ENCODE results near the gene FAM83F.

The FAM83F gene

DNA sequence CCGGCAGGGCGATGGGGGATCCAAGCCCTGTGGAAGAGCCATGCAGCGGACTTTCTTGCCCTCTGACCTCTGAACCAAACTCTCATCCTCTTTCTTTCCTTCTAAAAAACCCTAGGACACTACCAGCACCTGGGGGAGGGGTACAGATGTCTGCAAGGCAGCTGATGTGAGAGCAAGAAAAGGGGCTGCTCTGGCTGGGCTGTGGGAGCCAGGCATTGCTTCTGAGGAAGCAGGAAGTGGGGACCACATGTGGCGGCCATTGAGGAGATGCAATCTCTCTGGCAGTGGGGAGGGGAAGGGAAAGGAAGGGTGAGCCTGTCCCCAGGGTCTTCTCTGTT, 36.0 kb downstream of the FAM83F start:
- ChIA-PET POLR2A (interaction anchor here (1.1 to 1.8 kb wide), 2 partner anchors 13 to 511 kb away, joined by 3 to 8 read pairs (median 3); partner anchors contain the start of gene ATF4), CTCF (no interaction called here)
- no peak for DNase-seq (ENCODE audit: extremely low spot score)
- TF ChIP-seq SP1 (IDR thresholded peaks at IDR 0.05) (no peak), PKNOX1 (IDR thresholded peaks at IDR 0.05) (no peak), FOXK2 (IDR thresholded peaks at IDR 0.05) (no peak), ZNF384 (IDR thresholded peaks at IDR 0.05) (no peak), NFRKB (IDR thresholded peaks at IDR 0.05) (no peak), FOXA1 (IDR thresholded peaks at IDR 0.05) (no peak), L3MBTL2 (conservative IDR thresholded peaks at IDR 0.05) (no peak), CTBP1 (IDR thresholded peaks at IDR 0.05; ENCODE audit: borderline replicate concordance) (no peak), BHLHE40 (IDR thresholded peaks at IDR 0.05; ENCODE audit: borderline replicate concordance) (no peak), ELF4 (IDR thresholded peaks at IDR 0.05) (no peak), SUZ12 (IDR thresholded peaks at IDR 0.05) (no peak), LEF1 (IDR thresholded peaks at IDR 0.05; ENCODE audit: borderline replicate concordance) (no peak)

DNA sequence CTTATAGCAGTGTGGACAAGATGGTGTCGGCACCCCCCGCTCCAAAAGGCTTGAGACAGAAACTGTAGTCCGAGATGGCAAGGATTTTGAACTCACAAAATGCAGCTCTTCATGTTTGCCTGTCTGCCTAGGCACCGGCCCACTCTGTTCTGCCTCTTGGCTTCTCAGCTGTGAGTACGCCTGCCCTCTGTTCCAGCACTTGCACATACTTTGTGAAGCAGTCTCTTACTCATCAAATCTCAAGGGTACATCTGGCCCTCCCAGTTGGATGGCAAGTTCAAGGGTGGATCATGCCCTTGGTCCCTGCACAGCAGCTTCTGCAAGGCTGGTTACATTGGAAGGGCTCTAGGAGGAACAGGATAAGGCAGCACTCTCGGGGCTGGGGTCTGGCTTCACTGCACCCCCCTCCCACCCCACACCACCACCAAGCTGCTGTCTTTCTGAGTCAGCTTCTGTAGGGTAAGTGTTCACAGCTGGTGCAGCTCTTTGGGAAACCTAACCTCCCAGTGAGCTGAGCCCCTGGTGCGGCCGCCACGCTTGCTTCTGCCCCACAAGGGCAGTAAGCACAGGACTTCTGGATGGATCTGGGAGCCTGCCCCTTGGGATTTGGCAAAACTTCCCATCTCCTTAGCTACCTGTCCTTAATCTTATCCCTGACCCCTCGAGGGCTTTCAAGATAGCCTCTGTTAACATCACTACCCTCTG, 37.2 kb downstream of the FAM83F start:
- no peak for DNase-seq (ENCODE audit: extremely low spot score)
- no peak for TF ChIP-seq BHLHE40 (IDR thresholded peaks at IDR 0.05; ENCODE audit: borderline replicate concordance)
- CTCF ChIA-PET, result interaction anchor here (1.5 kb wide), 1 partner anchor 497 kb away, joined by 3 read pairs; no protein-coding TSS in a partner anchor
- POLR2A ChIA-PET, result interaction anchor here (1.2 to 1.6 kb wide), 4 partner anchors 12 to 512 kb away, joined by 3 to 5 read pairs (median 4); partner anchors contain the start of gene ATF4

DNA sequence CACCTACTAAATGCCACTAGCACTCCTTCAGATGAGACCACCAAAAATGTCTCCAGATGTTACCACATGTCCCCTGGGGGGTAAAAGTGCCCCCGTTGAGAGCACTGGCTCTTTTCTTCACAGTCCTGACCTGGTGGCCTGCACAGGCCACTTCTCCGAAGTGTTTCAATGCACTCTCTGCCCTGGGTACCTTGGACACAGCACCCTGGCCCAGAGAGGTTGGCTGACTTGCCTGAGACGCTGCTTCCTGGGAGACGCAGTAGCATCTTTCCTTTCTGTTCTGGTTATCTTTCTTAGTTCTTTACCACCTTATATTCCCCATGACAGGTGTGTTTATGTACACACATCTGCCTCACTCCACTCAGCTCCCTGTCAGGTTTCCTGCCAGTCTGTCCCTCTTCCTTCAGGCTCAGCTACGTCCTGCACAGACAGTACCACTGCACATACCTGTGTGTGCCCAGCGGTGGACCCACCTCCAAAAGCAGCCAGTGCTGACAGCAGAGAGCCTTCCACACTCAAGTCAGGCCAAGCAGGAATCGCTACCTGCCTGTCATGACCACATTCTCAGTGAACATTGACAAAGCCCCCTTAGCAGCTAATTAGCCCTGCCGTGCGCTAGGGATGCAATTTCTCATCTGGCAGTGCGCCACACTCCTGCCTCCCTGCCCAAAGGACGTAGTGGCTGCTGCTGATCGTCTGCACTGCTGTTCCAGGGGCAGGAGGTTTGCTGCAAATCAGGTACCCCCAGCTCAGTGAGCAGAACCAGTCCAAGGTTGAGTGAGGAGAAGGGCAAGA, 39.0 kb downstream of the FAM83F start:
- CTCF ChIA-PET, result interaction anchor here (0.6 to 1.5 kb wide), 3 partner anchors 9 to 499 kb away, joined by 3 read pairs; no protein-coding TSS in a partner anchor
- no peak for DNase-seq (ENCODE audit: extremely low spot score)
- POLR2A ChIA-PET, result interaction anchor here (3.2 kb wide), 1 partner anchor 10 kb away, joined by 13 read pairs; no protein-coding TSS in a partner anchor
- TF ChIP-seq FOXM1 (IDR thresholded peaks at IDR 0.05; ENCODE audit: borderline replicate concordance), result no peak
- no peak for TF ChIP-seq FOXK2 (IDR thresholded peaks at IDR 0.05)
- TF ChIP-seq TARDBP (IDR thresholded peaks at IDR 0.05), result no peak
- TF ChIP-seq ARNT (IDR thresholded peaks at IDR 0.05), result no peak
- no peak for TF ChIP-seq NFRKB (IDR thresholded peaks at IDR 0.05)
- no peak for TF ChIP-seq BHLHE40 (IDR thresholded peaks at IDR 0.05; ENCODE audit: borderline replicate concordance)
- TF ChIP-seq SUZ12 (IDR thresholded peaks at IDR 0.05), result no peak
- no peak for TF ChIP-seq FOXA1 (IDR thresholded peaks at IDR 0.05)
- no peak for TF ChIP-seq L3MBTL2 (conservative IDR thresholded peaks at IDR 0.05)
- no peak for TF ChIP-seq PKNOX1 (IDR thresholded peaks at IDR 0.05)
- no peak for TF ChIP-seq ELF4 (IDR thresholded peaks at IDR 0.05)
- TF ChIP-seq HDGF (IDR thresholded peaks at IDR 0.05; ENCODE audit: borderline replicate concordance), result no peak
- no peak for TF ChIP-seq LEF1 (IDR thresholded peaks at IDR 0.05; ENCODE audit: borderline replicate concordance)
- no peak for TF ChIP-seq CTBP1 (IDR thresholded peaks at IDR 0.05; ENCODE audit: borderline replicate concordance)
- TF ChIP-seq SP1 (IDR thresholded peaks at IDR 0.05), result no peak
- TF ChIP-seq ZNF384 (IDR thresholded peaks at IDR 0.05), result no peak

GRCh38 chr22:40035351-40035750, 40.6 kb downstream of the FAM83F start:
- no peak for DNase-seq (ENCODE audit: extremely low spot score)
- ChIA-PET CTCF (interaction anchor here (1.3 kb wide), 2 partner anchors 10 to 506 kb away, joined by 4 read pairs; no protein-coding TSS in a partner anchor), POLR2A (interaction anchor here (0.8 to 3.2 kb wide), 2 partner anchors 9 to 516 kb away, joined by 3 to 13 read pairs; no protein-coding TSS in a partner anchor)
- TF ChIP-seq FOXK2 (IDR thresholded peaks at IDR 0.05) (no peak), NFRKB (IDR thresholded peaks at IDR 0.05) (no peak), ZNF384 (IDR thresholded peaks at IDR 0.05) (no peak), LEF1 (IDR thresholded peaks at IDR 0.05; ENCODE audit: borderline replicate concordance) (no peak)

- TF ChIP-seq SP1 (IDR thresholded peaks at IDR 0.05) (no peak), L3MBTL2 (conservative IDR thresholded peaks at IDR 0.05) (no peak), PKNOX1 (IDR thresholded peaks at IDR 0.05) (no peak), NFRKB (IDR thresholded peaks at IDR 0.05) (no peak), SUZ12 (IDR thresholded peaks at IDR 0.05) (no peak), TARDBP (IDR thresholded peaks at IDR 0.05) (no peak), FOXA1 (IDR thresholded peaks at IDR 0.05) (no peak), LEF1 (IDR thresholded peaks at IDR 0.05; ENCODE audit: borderline replicate concordance) (no peak), FOXK2 (IDR thresholded peaks at IDR 0.05) (no peak), BHLHE40 (IDR thresholded peaks at IDR 0.05; ENCODE audit: borderline replicate concordance) (no peak), ELF4 (IDR thresholded peaks at IDR 0.05) (no peak), FOXM1 (IDR thresholded peaks at IDR 0.05; ENCODE audit: borderline replicate concordance) (no peak), CTBP1 (IDR thresholded peaks at IDR 0.05; ENCODE audit: borderline replicate concordance) (no peak), HDGF (IDR thresholded peaks at IDR 0.05; ENCODE audit: borderline replicate concordance) (no peak), ARNT (IDR thresholded peaks at IDR 0.05) (no peak), ZNF384 (IDR thresholded peaks at IDR 0.05) (no peak)
- DNase-seq (ENCODE audit: extremely low spot score), result no peak
- ChIA-PET POLR2A (interaction anchor here (3.2 kb wide), 1 partner anchor 8 kb away, joined by 13 read pairs; no protein-coding TSS in a partner anchor), CTCF (interaction anchor here (0.7 to 1.6 kb wide), 6 partner anchors 11 to 507 kb away, joined by 3 to 8 read pairs (median 4); no protein-coding TSS in a partner anchor)
Observed at GRCh38 chr22:40036126-40036525, 41.4 kb downstream of the FAM83F start.
